ENCODE measurements around the gene CCDC191. TPM values are rescaled to one million over a fixed set of nuclear protein-coding genes. Genes with fewer than 3 reads are reported as not detected.

Gene CCDC191
- total RNA-seq, 1 donor from 2014 or later, result 4.5 TPM

DNA sequence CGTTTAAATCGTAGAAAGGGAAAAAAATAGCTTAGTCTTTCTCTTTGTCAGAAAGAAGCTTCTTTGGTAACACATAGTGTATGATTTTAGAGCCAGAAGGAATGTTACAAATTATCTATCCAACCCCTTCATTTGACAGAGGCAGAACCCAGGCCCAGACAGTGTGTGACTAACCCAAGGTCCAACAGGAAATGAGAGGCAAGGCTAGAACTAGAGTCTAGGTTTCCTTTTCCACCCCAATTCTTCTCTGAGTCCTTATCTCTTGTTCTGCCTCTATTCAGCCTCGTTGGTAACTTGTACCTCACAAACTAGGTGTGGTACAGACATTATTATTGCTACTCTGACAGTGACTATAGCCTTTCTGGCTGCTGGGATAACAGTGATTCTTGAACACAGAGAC is 39.5 kb upstream of the CCDC191 start:
- Mint-ChIP-seq H3K27ac (ENCODE audit: unreplicated experiment) (no peak overlapping the region), H3K4me3 (no peak overlapping the region), H3K4me1 (peaks cover 19% of the 10 kb centered on the region), H3K36me3 (ENCODE audit: low read depth) (no peaks in the 10 kb centered on the region), H3K9me3 (no peaks in the 10 kb centered on the region), H3K27me3 (ENCODE audit: low read depth) (no peaks in the 10 kb centered on the region)
- TF ChIP-seq, protein P1, sequence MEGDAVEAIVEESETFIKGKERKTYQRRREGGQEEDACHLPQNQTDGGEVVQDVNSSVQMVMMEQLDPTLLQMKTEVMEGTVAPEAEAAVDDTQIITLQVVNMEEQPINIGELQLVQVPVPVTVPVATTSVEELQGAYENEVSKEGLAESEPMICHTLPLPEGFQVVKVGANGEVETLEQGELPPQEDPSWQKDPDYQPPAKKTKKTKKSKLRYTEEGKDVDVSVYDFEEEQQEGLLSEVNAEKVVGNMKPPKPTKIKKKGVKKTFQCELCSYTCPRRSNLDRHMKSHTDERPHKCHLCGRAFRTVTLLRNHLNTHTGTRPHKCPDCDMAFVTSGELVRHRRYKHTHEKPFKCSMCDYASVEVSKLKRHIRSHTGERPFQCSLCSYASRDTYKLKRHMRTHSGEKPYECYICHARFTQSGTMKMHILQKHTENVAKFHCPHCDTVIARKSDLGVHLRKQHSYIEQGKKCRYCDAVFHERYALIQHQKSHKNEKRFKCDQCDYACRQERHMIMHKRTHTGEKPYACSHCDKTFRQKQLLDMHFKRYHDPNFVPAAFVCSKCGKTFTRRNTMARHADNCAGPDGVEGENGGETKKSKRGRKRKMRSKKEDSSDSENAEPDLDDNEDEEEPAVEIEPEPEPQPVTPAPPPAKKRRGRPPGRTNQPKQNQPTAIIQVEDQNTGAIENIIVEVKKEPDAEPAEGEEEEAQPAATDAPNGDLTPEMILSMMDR (conservative IDR thresholded peaks at IDR 0.05), result no peak
- no peak for DNase-seq (ENCODE audit: low read depth, low spot score)

DNA sequence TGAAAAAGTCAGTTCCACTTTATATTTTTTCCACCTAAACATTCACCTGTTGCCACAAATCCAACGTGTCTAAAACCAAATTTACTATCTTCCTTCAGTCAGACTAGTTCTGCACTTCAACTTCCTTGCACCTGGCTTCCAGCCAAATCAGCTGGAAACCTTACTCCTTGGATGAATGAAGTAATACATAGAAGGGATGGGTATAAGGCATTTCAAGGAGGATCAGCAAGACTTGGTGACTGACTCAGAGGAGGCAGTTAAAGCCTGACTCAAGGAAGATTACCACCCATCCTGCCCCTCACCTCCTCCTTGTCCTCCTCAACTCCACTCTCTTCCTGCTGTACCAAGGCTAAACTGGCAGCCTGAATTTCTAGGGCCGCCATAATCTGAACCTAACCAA is 37.3 kb upstream of the CCDC191 start:
- peaks cover 14% of the 10 kb centered on the region for H3K4me1 Mint-ChIP-seq
- TF ChIP-seq, protein P1 (conservative IDR thresholded peaks at IDR 0.05), result no peak
- no peaks in the 10 kb centered on the region for H3K27me3 Mint-ChIP-seq (ENCODE audit: low read depth)
- DNase-seq (ENCODE audit: low read depth, low spot score), result no peak
- no peaks in the 10 kb centered on the region for H3K9me3 Mint-ChIP-seq
- H3K36me3 Mint-ChIP-seq (ENCODE audit: low read depth), result peaks cover under 1% of the 10 kb centered on the region
- H3K27ac Mint-ChIP-seq (ENCODE audit: unreplicated experiment), result no peak overlapping the region
- no peak overlapping the region for H3K4me3 Mint-ChIP-seq

DNA sequence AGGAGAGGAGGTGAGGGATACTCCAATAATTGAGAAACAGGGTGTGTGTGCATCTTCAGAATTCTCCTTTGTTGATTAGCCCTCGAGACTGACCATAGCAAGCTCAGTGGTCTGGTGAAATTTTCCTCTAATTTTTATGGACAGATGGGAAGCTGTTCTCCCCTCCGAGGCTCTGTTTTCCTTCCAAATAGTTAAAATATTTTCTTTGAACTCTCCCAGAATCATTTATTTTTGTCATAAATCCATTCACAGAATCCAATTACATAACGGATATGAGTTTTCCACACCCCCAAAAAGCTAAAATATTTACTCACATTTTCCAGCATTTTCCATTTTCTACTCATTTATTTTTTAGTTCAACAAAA is 36.7 kb upstream of the CCDC191 start:
- peaks cover 14% of the 10 kb centered on the region for H3K4me1 Mint-ChIP-seq
- H3K27me3 Mint-ChIP-seq (ENCODE audit: low read depth), result no peaks in the 10 kb centered on the region

DNA sequence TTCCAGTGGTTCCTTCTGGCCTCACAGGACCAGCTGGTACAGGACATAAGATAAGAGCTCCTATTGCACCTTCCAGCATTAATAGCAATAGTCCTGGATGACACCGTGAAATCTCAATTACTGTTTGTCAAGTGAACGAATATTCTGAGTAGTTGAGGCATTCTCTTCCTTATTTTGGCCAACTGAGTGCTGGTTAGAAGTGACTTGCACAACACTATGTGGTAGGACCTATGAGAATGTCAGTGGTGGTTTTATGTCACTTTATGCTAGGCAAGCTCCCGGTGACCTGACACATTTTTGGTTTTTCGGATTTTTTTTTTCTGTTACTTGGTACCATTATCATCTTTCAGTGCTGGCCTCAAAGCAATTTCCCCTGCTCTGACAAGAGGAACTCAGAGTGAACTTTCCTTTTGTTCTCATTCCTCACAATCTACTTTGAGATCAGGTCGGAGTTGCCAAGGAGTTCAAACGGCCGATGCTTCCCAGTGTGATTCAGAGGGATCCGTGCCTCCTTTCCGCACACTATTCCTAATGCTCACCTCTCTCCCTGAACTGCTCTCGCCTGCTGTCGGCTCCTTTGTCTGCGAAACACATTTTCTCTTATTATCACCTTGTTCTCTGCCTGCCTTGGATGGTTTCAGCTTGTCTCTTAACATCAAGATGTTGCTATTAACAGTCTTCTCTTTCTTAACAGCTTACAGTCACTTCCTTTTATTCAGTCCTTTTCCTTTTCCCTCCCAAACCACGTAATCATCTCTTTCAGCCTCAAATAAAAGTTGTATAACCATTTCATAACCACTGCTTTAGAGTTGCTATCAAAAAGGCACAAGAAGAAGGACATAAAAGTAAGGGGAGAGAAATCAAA is 36.1 kb upstream of the CCDC191 start:
- Mint-ChIP-seq H3K36me3 (ENCODE audit: low read depth) (peaks cover 8% of the 10 kb centered on the region), H3K27ac (ENCODE audit: unreplicated experiment) (no peak overlapping the region), H3K4me1 (peaks cover 14% of the 10 kb centered on the region), H3K27me3 (ENCODE audit: low read depth) (no peaks in the 10 kb centered on the region), H3K4me3 (no peak overlapping the region), H3K9me3 (no peaks in the 10 kb centered on the region)
- TF ChIP-seq, protein P1 (conservative IDR thresholded peaks at IDR 0.05), result no peak
- DNase-seq (ENCODE audit: low read depth, low spot score), result no peak

More for the DNA sequence above, 36.7 kb upstream of the CCDC191 start:
- TF ChIP-seq, protein P1 (conservative IDR thresholded peaks at IDR 0.05), result no peak
- no peak overlapping the region for H3K27ac Mint-ChIP-seq (ENCODE audit: unreplicated experiment)
- H3K9me3 Mint-ChIP-seq, result no peaks in the 10 kb centered on the region
- H3K4me3 Mint-ChIP-seq, result no peak overlapping the region
- peaks cover 2% of the 10 kb centered on the region for H3K36me3 Mint-ChIP-seq (ENCODE audit: low read depth)
- DNase-seq (ENCODE audit: low read depth, low spot score), result no peak

DNA sequence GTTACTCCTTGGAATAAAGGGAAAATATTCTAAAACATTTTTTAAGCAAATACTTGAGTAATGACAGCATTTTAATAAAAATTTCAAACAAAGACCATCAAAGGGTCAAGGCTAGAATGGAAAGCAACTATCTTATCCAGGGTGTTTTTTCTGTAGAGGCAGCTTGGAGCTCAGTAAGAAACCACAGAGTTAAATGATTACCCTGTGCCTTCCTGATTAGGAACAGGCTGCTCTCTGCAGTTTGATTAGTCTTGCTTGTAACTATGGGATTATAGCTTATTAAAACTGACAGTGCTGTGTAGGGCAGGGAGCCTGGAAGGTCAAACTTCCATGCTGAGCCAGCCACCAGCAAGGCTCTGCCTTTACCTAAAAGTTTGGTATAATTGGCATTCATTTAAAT is 33.3 kb upstream of the CCDC191 start:
- TF ChIP-seq, protein P1 (conservative IDR thresholded peaks at IDR 0.05), result no peak
- H3K36me3 Mint-ChIP-seq (ENCODE audit: low read depth), result peaks cover 22% of the 10 kb centered on the region
- H3K27me3 Mint-ChIP-seq (ENCODE audit: low read depth), result no peaks in the 10 kb centered on the region
- peaks cover 14% of the 10 kb centered on the region for H3K4me1 Mint-ChIP-seq
- DNase-seq (ENCODE audit: low read depth, low spot score), result no peak
- no peak overlapping the region for H3K4me3 Mint-ChIP-seq
- no peaks in the 10 kb centered on the region for H3K9me3 Mint-ChIP-seq
- H3K27ac Mint-ChIP-seq (ENCODE audit: unreplicated experiment), result no peak overlapping the region
